Activated CD4-positive, alpha-beta T cell treated with anti-CD3 and anti-CD28 coated beads, Interleukin-2, amount 10 ng/mL, durations not matched to agents 24 days and 14 days (primary cell): Measurements from ENCODE around the gene SGO1. TPM values are rescaled to one million over a fixed set of nuclear protein-coding genes. Genes with fewer than 3 reads are reported as not detected.

Experiments
- DNase-seq: peaks from one replicate; pipeline ENCODE4 v3.0.0; 2022
- H3K27ac Mint-ChIP-seq: one replicate; pipeline ENCODE4 v1.8.0; 2022; ENCODE audit warnings: mild to moderate bottlenecking, mixed read lengths
- H3K27me3 Mint-ChIP-seq: one replicate; pipeline ENCODE4 v1.8.0; 2022; ENCODE audit warnings: mixed read lengths
- H3K36me3 Mint-ChIP-seq: one replicate; pipeline ENCODE4 v1.8.0; 2022; ENCODE audit warnings: low read depth, mild to moderate bottlenecking, mixed read lengths
- H3K4me1 Mint-ChIP-seq: one replicate; pipeline ENCODE4 v1.8.0; 2021; ENCODE audit warnings: mixed read lengths
- H3K4me3 Mint-ChIP-seq: one replicate; pipeline ENCODE4 v1.8.0; 2022; ENCODE audit warnings: mild to moderate bottlenecking, moderate library complexity, mixed read lengths
- H3K9me3 Mint-ChIP-seq: one replicate; pipeline ENCODE4 v1.8.0; 2021; ENCODE audit warnings: mixed read lengths
- intact Hi-C: fragments of 100-400 bp; cut with micrococcal nuclease; formaldehyde crosslinking; loops from one replicate; pipeline ENCODE4 v1.15.1; 2023
- total RNA-seq: library from RNA; stranded (reverse); gene quantifications from 2 replicates; pipeline ENCODE4 v1.2.3, GENCODE V29; 2022

SGO1 gene
- total RNA-seq, 1 donor from 2014 or later: 23.6 TPM

DNA sequence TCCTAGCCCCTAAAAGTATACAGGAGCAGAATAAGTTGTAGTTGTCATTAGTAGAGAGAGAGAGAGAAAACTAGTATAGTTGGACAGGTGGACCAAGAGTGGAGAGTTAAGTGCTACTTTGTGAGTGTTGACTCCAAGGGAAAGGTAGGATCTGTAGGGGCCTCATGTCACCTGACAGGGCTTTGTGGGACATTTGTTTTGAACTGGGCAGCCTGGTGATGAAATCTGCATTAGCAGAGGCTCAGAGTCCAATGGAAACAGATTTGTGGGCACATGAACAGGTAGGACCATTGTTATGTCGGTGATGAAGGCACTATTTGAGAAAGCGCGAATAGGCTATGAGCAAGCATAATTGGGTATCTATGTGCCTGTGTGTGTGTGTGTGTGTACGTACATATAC lies 43.5 kb downstream of the SGO1 start:
- peaks cover 48% of the 10 kb centered on the region for H3K36me3 Mint-ChIP-seq
- no peak overlapping the region for H3K4me3 Mint-ChIP-seq
- H3K9me3 Mint-ChIP-seq: peaks cover 7% of the 10 kb centered on the region
- no peak for DNase-seq
- H3K27me3 Mint-ChIP-seq: no peaks in the 10 kb centered on the region
- H3K27ac Mint-ChIP-seq: no peak overlapping the region
- H3K4me1 Mint-ChIP-seq: no peaks in the 10 kb centered on the region
- intact Hi-C loops: no loop called here

DNA sequence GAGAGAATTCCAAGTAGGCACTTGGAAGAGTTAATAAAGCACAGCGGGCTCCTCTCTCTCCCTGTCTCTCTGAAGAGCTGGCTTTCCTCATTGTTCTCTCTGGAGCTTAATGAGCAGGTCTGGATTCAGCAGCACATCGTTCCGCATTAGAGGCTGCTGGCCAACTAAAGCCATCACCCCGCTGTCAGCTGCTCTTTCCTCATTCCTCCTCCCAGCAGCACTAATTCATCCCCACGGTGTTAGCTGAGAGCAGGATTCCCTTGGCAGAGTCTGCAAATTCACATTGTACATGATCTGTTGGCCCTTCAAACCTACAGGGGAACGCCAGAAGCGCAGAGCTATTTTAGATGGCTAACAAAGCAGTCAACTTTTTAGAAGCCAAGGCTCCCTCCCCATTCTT lies 44.2 kb downstream of the SGO1 start:
- no peak for DNase-seq
- no peaks in the 10 kb centered on the region for H3K4me1 Mint-ChIP-seq
- H3K4me3 Mint-ChIP-seq: no peak overlapping the region
- H3K9me3 Mint-ChIP-seq: peaks cover 7% of the 10 kb centered on the region
- H3K27ac Mint-ChIP-seq: no peak overlapping the region
- no peaks in the 10 kb centered on the region for H3K27me3 Mint-ChIP-seq
- H3K36me3 Mint-ChIP-seq: peaks cover 50% of the 10 kb centered on the region
- intact Hi-C loops: no loop called here

DNA sequence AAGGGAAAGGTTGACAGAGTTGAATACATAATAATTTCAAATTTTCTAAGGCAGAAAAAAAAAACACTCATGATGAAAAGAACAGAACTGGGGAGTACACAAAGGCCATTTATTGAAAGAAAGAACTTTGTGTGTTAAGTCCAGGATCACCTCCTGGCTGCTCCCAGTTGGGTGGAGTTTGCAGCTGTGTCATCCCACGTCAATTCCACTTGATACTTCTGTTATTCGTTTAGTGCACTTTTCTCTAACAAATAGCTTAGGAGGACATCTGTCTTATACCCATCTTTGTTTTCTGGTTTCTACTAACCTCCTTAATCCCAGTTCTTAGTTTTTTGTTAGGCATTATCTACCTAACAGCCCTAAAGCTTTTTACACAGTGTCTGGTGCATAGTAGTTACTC lies 44.7 kb downstream of the SGO1 start:
- DNase-seq: no peak
- peaks cover 7% of the 10 kb centered on the region for H3K9me3 Mint-ChIP-seq
- H3K4me1 Mint-ChIP-seq: no peaks in the 10 kb centered on the region
- peaks cover 49% of the 10 kb centered on the region for H3K36me3 Mint-ChIP-seq
- H3K27me3 Mint-ChIP-seq: no peaks in the 10 kb centered on the region
- no peak overlapping the region for H3K27ac Mint-ChIP-seq
- H3K4me3 Mint-ChIP-seq: no peak overlapping the region
- intact Hi-C loops: no loop called here

DNA sequence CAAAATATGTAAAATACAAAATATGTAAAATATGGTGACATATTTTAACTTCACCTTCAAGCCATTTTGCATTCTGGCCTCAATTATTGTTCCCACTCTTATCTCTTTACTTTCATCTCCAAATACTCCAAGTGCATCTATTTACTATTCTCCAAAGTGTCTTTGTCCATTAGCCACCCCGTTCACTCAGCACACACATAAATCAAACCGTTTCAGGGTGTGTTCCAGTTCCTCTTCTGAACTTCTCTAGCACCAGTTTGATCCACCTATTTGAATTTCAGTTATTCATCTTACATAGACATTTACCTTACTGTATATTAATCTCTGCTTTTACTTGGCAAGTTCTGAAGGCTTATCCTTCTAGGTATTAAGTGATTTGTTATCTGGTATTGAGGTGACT lies 45.1 kb downstream of the SGO1 start:
- no peaks in the 10 kb centered on the region for H3K27me3 Mint-ChIP-seq
- H3K4me3 Mint-ChIP-seq: no peak overlapping the region
- H3K4me1 Mint-ChIP-seq: no peaks in the 10 kb centered on the region
- DNase-seq: no peak
- H3K9me3 Mint-ChIP-seq: peaks cover 7% of the 10 kb centered on the region
- intact Hi-C loops: no loop called here
- no peak overlapping the region for H3K27ac Mint-ChIP-seq
- H3K36me3 Mint-ChIP-seq: peaks cover 49% of the 10 kb centered on the region

DNA sequence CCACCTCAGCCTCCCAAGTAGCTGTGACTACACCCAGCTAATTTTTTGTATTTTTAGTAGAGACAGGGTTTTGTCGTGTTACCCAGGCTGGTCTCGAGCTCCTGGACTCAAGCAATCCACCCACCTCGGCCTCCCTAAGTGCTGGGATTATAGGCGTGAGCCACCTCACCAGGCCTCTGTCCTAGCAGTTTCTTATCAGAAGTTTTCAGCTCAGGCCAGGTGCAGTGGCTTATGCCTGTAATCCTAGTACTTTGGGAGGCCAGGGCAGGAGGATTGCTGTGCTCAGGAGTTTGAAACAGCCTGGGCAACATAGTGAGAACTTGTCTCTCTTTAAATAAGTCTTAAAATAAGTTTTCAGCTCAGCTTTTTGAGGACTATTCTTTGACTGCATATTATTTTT lies 48.4 kb downstream of the SGO1 start:
- intact Hi-C loops: no loop called here
- no peak for DNase-seq
- Mint-ChIP-seq H3K4me3 (no peak overlapping the region), H3K9me3 (peaks cover 3% of the 10 kb centered on the region), H3K27ac (no peak overlapping the region), H3K4me1 (peaks cover 1% of the 10 kb centered on the region), H3K36me3 (peaks cover 42% of the 10 kb centered on the region), H3K27me3 (no peaks in the 10 kb centered on the region)

DNA sequence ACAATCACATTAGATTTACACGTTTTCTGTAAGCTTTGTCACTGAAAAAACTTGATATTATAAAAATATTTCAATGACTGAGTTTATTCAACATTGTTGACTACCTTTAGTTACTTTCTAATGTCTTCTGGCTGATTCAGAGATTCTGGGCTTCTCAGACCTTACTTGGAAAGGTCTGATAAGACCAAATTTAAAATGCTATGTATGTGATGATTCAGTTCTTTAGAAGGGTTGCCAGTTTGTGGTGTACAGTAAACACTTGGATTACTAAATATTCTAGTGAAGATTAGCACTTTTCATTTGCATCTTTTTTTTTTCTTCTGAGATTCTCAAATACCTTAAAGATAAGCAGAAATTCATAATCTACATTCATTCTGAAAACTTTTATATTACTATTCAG lies 49.8 kb downstream of the SGO1 start:
- intact Hi-C loops: no loop called here
- H3K27ac Mint-ChIP-seq: no peak overlapping the region
- H3K4me1 Mint-ChIP-seq: peaks cover 1% of the 10 kb centered on the region
- H3K36me3 Mint-ChIP-seq: peaks cover 34% of the 10 kb centered on the region
- H3K9me3 Mint-ChIP-seq: no peaks in the 10 kb centered on the region
- no peak for DNase-seq
- H3K27me3 Mint-ChIP-seq: no peaks in the 10 kb centered on the region
- H3K4me3 Mint-ChIP-seq: no peak overlapping the region

DNA sequence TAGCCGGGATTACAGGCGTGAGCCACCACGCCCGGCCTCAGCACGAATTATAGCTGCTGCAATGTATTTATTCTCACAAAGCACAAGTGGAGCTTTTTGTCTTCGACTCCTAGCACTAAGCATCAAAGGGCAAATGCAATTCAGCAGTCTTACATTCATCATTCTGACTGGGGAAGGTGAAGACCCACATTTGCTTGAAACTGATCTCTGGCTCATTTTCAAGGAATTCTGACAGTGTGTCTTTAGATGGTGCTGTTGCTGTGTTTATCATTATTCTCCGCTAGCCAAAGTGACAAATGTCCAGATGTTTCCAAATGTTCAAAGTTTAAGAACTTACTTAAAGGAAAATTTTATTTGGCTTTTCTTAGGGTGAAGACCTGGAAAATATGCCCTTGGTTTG lies 55.9 kb downstream of the SGO1 start:
- intact Hi-C loops: no loop called here
- peaks cover 51% of the 10 kb centered on the region for H3K36me3 Mint-ChIP-seq
- no peaks in the 10 kb centered on the region for H3K9me3 Mint-ChIP-seq
- no peak for DNase-seq
- no peaks in the 10 kb centered on the region for H3K27me3 Mint-ChIP-seq
- peaks cover 7% of the 10 kb centered on the region for H3K4me1 Mint-ChIP-seq
- no peak overlapping the region for H3K4me3 Mint-ChIP-seq
- no peak overlapping the region for H3K27ac Mint-ChIP-seq

DNA sequence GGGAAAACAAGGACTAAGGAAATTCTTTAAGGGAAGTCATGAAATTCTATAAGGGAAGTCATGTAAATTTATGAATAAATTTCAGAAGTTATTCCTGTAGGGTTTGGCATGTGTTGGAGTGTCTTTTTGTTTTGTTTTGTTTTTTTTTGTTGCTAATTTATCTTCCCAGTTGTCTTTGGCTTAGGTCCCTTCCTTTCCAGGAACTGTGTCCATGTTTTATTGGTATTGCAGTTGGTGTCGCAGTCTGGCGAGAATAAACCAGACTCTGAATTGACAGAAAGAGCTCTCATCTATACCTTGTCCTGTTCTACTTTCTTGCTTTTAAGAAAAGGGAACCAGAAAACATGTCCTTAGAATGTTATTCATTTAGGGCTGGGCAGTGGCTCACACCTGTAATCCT lies 57.6 kb downstream of the SGO1 start:
- Mint-ChIP-seq H3K4me3 (no peak overlapping the region), H3K27ac (no peak overlapping the region), H3K36me3 (peaks cover 57% of the 10 kb centered on the region), H3K9me3 (no peaks in the 10 kb centered on the region), H3K27me3 (no peaks in the 10 kb centered on the region), H3K4me1 (peaks cover 5% of the 10 kb centered on the region)
- intact Hi-C loops: no loop called here
- no peak for DNase-seq

DNA sequence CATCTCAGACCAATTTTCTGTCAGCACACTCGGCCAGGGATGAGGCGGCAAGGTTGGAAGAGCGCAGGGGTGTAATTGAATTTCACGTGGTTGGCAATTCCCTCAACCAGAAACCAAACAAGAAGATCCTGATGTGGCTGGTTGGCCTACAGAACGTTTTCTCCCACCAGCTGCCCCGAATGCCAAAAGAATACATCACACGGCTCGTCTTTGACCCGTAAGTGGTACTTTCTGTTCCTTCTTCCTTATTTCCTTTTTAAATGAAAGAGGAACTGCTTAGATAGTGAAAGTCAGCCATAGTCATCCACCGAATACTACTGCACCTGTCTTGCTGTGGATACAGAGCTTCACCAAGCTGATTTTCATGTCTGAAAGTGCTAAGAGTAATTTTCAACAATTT lies 60.1 kb downstream of the SGO1 start:
- no peak for DNase-seq
- Mint-ChIP-seq H3K9me3 (no peaks in the 10 kb centered on the region), H3K4me1 (peaks cover 5% of the 10 kb centered on the region), H3K36me3 (peaks cover 70% of the 10 kb centered on the region), H3K27ac (peak overlapping the region; percentile 30), H3K27me3 (no peaks in the 10 kb centered on the region), H3K4me3 (no peak overlapping the region)
- intact Hi-C loops: no loop called here

DNA sequence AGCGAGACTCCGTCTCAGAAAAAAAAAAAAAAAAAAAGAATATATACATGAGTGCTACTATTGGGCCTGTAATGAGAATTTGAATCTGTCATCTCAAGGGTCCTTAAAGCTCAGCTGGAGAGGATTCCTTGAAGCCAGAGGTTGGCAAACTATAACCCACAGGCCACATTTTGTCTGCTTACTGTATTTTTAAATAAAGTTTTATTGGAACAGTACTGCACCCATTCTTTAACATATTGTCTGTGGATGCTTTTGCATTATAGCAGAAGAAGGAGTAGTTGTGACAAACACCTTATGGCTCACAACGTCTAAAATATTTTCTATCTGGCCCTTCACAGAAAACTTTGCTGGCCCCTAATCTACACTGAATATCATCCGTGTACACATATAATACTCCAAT lies 60.7 kb downstream of the SGO1 start:
- no peaks in the 10 kb centered on the region for H3K27me3 Mint-ChIP-seq
- H3K4me3 Mint-ChIP-seq: no peak overlapping the region
- intact Hi-C loops: no loop called here
- peaks cover 4% of the 10 kb centered on the region for H3K4me1 Mint-ChIP-seq
- no peaks in the 10 kb centered on the region for H3K9me3 Mint-ChIP-seq
- peaks cover 70% of the 10 kb centered on the region for H3K36me3 Mint-ChIP-seq
- H3K27ac Mint-ChIP-seq: no peak overlapping the region
- no peak for DNase-seq

DNA sequence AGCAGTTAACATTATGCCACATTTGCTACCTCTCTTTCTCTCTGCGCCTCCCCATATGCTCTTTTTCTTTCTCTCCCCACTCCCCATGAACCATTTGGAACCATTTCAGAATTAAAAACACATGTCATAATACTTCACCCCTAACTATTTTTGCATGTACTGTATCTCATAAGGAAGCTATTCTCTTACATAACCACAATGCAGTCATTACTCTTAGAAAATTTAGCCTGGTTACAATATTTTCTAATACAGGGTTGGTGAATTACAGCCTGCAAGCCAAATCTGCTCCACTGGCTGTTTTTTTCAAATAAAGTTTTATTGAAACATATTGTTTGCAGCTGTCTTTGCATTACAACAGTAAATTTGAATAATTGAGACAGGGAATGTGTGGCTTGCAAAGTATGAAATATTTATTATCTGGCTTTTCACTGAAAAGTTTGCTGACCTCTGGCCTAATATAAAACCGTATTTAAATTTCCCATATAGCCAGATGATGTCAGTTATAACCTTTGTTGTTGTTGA lies 62.8 kb downstream of the SGO1 start:
- no peak for DNase-seq
- H3K27me3 Mint-ChIP-seq: no peaks in the 10 kb centered on the region
- intact Hi-C loops: no loop called here

DNA sequence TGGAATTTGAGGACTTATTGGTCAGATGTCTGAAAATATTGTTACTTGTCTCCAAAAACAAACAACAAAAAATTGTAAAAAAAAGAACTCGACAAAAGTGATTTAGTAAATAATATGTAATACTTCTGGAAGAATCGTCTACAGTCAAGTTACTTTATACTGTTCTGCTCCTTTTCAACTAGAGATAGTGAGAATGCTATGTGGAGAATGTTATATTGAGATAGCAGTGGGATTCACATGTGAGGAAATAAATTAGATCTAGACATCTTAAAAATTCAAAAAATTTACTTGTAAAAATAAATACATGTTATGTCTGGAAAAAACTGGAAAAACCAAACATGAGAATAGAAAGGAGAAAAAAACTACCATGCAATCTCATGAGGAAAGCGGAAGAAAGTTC lies 64.9 kb downstream of the SGO1 start:
- H3K27me3 Mint-ChIP-seq: no peaks in the 10 kb centered on the region
- no peak for DNase-seq
- H3K4me3 Mint-ChIP-seq: no peak overlapping the region
- H3K9me3 Mint-ChIP-seq: no peaks in the 10 kb centered on the region
- H3K4me1 Mint-ChIP-seq: peaks cover 4% of the 10 kb centered on the region
- H3K36me3 Mint-ChIP-seq: peaks cover 65% of the 10 kb centered on the region
- intact Hi-C loops: no loop called here
- no peak overlapping the region for H3K27ac Mint-ChIP-seq

More for the DNA sequence above, 62.8 kb downstream of the SGO1 start:
- H3K9me3 Mint-ChIP-seq: no peaks in the 10 kb centered on the region
- no peak overlapping the region for H3K4me3 Mint-ChIP-seq
- H3K4me1 Mint-ChIP-seq: peaks cover 4% of the 10 kb centered on the region
- no peak overlapping the region for H3K27ac Mint-ChIP-seq
- H3K36me3 Mint-ChIP-seq: peaks cover 64% of the 10 kb centered on the region

Other genes starting within 250 kb of the SGO1 start
- gene RAB5A, start 239.1 kb downstream of the SGO1 start, total RNA-seq: 58.7 and 60.5 TPM in 2 replicates
- gene PP2D1, start 173.9 kb downstream of the SGO1 start, total RNA-seq: not detected in 2 replicates
- 23.3 and 27.9 TPM in 2 replicates for gene KAT2B, start 145.8 kb downstream of the SGO1 start, total RNA-seq